Fibroblast of skin of left biceps (primary cell): ENCODE results near the gene SMPD4.
"Not testable (repeated sequence)": the region's sequence is repeated elsewhere in the genome, so short reads cannot be mapped to it uniquely, and the experiment has no call there.

ENCODE experiments used
- DNase-seq, 2 experiments: peaks; one replicate each; pipeline ENCODE4 v3.0.0-alpha.2; 2013; ENCODE audit warnings: low read depth in 2 of 2

The SMPD4 gene, protein sequence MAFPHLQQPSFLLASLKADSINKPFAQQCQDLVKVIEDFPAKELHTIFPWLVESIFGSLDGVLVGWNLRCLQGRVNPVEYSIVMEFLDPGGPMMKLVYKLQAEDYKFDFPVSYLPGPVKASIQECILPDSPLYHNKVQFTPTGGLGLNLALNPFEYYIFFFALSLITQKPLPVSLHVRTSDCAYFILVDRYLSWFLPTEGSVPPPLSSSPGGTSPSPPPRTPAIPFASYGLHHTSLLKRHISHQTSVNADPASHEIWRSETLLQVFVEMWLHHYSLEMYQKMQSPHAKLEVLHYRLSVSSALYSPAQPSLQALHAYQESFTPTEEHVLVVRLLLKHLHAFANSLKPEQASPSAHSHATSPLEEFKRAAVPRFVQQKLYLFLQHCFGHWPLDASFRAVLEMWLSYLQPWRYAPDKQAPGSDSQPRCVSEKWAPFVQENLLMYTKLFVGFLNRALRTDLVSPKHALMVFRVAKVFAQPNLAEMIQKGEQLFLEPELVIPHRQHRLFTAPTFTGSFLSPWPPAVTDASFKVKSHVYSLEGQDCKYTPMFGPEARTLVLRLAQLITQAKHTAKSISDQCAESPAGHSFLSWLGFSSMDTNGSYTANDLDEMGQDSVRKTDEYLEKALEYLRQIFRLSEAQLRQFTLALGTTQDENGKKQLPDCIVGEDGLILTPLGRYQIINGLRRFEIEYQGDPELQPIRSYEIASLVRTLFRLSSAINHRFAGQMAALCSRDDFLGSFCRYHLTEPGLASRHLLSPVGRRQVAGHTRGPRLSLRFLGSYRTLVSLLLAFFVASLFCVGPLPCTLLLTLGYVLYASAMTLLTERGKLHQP

GRCh38 chr2:130181325-130181879 is at the start of gene SMPD4:
SMPD4 (minus strand) TSS chr2:130181602; CDS start chr2:130176592, 5,010 bp downstream.
- peak; percentile 90 to 92 for DNase-seq

GRCh38 chr2:130230907-130231306 is 49.5 kb upstream of the SMPD4 start:
- DNase-seq: not testable (repeated sequence)

- not testable (repeated sequence) for DNase-seq
These were observed 49.0 kb upstream of the SMPD4 start for GRCh38 chr2:130230376-130230775.

DNA sequence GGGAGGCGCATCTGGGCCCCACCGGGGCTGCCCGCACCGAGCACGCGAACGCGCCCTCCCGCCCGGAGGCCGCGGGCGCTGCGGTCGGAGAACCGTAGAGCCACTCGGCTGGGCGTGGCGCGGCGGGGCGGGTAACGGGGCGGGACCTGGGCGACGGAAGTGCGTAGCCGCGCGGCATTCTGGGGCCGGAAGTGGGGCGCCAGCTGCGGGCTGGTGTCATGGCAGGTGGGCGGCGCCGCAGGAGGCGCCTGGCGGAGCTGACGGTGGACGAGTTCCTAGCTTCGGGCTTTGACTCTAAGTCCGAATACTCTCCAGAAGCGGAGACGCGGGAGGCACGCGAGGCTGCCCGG is 47.7 kb upstream of the SMPD4 start:
- DNase-seq: peak in 1 of 2 experiments; percentile 7

- not testable (repeated sequence) for DNase-seq
These were observed 47.2 kb upstream of the SMPD4 start for GRCh38 chr2:130228467-130229160.

GRCh38 chr2:130228005-130228404 is 46.6 kb upstream of the SMPD4 start:
- not testable (repeated sequence) for DNase-seq

DNA sequence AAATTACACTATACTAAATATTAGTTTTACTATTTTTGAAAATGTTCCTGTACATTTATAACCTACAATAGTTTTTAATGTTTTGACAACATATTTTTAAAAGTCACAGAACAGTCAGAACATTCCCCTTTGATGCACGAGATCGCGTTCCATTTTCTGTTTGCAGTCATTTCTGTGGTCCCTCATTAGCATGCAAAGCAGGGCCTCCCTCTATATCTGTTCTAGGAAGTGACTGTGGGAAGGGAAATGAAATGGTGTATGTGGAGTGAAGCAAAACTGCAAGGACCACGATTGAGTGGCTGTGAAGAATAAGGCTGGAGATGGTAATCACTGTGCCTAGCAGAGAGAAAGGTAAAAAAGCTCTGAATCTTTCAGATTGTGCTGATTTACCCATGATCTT is 41.1 kb upstream of the SMPD4 start:
- DNase-seq: not testable (repeated sequence)

- DNase-seq: not testable (repeated sequence)
These were observed 39.1 kb upstream of the SMPD4 start for GRCh38 chr2:130220505-130220904.

- DNase-seq: not testable (repeated sequence)
These were observed 37.7 kb upstream of the SMPD4 start for GRCh38 chr2:130219147-130219546.

- not testable (repeated sequence) for DNase-seq
These were observed 25.6 kb upstream of the SMPD4 start for GRCh38 chr2:130207051-130207450.

GRCh38 chr2:130203150-130203549 is 21.7 kb upstream of the SMPD4 start:
- not testable (repeated sequence) for DNase-seq

GRCh38 chr2:130202518-130202917 is 21.1 kb upstream of the SMPD4 start:
- not testable (repeated sequence) for DNase-seq

GRCh38 chr2:130198343-130198742 is 16.9 kb upstream of the SMPD4 start, which contains the start of gene TUBA3E:
TUBA3E (minus strand) TSS chr2:130198439; CDS start chr2:130198360, 79 bp downstream.
- no peak for DNase-seq

DNA sequence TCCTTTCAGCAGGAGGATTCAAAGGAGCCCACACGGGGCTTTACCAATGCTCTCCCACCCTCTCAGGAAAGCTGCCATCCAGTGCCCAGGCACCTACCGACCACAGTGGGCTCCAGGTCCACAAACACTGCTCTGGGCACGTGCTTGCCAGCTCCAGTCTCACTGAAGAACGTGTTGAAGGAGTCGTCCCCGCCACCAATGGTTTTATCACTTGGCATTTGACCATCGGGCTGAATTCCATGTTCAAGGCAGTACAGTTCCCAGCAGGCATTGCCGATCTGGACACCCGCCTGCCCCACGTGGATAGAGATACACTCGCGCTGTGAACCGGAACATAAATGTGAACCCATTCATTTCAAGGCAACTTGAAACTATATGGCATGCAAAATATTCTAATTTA is 14.7 kb upstream of the SMPD4 start:
- not testable (repeated sequence) for DNase-seq

GRCh38 chr2:130195089-130195635 is 13.8 kb upstream of the SMPD4 start:
- DNase-seq: not testable (repeated sequence)

- not testable (repeated sequence) for DNase-seq
These were observed 12.4 kb upstream of the SMPD4 start for GRCh38 chr2:130193824-130194223.

- DNase-seq: not testable (repeated sequence)
These were observed 11.0 kb upstream of the SMPD4 start for GRCh38 chr2:130192451-130192850.

DNA sequence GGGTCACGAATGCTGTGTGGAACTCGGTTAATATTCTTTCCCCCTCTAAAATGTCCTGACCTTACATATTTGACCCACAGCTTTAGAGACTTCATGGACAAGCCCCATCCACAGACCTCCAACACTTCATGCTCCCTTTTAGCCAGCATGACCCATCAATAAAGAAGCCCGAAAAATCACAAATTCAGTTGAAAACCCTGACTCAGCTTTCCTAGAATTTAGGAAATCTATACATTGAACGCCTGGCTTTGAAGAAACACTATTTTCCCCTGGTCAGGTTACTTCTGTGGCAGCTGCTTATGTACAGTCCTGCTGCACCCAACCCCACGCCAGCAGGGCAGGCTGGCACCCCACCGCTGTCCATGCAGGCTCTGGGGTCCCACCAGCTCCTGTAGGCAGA is 9.9 kb upstream of the SMPD4 start:
- DNase-seq: not testable (repeated sequence)

- no peak for DNase-seq
These were observed 8.8 kb upstream of the SMPD4 start for GRCh38 chr2:130190237-130190636.

DNA sequence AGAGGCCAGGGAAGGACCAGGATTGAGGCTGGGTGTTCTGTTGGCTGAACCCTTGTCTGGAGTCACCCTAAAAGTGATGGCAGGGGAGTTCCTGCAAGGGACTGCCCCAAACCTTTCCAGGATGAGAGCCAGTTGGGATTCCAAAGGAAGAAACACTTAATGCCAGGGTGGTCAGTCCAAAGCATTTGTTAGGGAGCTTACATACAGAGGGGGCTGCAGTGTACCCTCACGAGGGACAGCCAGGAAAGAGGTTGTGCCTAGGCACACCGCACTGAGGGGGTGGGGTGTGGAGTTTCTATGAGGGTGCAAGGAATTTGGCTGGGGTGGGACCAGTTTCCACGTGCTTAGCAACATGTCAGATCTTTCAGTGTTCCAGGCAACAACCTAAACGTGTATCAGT is 7.6 kb upstream of the SMPD4 start:
- DNase-seq: not testable (repeated sequence)
